Muscle of back (tissue), 11 donors: ENCODE results near the gene RAP1A. TPM values are rescaled to one million over a fixed set of nuclear protein-coding genes. Genes with fewer than 3 reads are reported as not detected.
"Not testable (repeated sequence)": the region's sequence is repeated elsewhere in the genome, so short reads cannot be mapped to it uniquely, and the experiment has no call there.

ENCODE experiments used
- DNase-seq, 3 donors: peaks; one replicate each; pipeline versions ENCODE4 v3.0.0 to v3.0.0-alpha.2; 2013
- polyA plus RNA-seq, 10 donors: library from polyadenylated mRNA; unstranded; fragments of 120-200 nt; gene quantifications; one replicate each; pipeline ENCODE4 v1.2.1, GENCODE V29; 2013; ENCODE audit not compliant: insufficient read length in 10 of 10

RAP1A gene
- polyA plus RNA-seq, 10 donors, result 54.6 to 65.0 (median 60.4) TPM

DNA sequence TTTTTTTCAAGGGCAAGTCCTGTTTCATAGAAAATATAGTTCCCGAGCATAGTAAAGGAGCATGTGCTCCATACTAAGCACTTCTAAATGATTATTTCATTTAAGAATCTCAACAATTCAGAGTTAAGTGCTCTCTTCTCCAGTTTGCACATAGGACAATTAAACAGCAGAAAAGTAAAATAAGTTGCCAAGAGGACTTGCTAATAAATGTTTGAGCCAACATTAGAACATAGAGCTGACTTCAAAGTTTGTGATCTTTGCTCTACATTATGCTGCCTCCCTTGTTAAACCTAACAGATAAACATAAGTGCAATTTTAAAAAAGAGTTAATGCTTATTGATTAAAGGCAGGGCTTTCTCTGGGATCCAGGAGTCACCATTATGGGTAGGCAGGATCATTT, 23.8 kb upstream of the RAP1A start:
- no peak for DNase-seq

DNA sequence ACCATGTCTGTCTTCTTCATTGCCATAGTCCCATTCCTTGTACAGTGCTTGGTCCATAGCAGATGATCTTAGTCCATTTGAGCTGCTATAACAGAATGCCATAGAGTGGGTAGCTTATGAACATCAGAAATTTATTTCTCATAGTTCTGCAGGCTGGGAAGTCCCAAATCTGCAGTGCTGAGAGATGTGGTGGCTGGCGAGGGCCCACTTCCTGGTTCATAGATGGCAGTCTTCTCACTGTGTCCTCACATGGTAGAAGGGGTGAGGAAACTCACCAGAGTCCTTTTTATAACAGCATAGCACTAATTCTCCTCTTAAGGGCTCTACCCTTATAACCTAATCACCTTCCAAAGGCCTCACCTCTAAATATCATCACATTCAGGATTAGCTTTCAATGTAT, 23.1 kb upstream of the RAP1A start:
- DNase-seq, result no peak

DNA sequence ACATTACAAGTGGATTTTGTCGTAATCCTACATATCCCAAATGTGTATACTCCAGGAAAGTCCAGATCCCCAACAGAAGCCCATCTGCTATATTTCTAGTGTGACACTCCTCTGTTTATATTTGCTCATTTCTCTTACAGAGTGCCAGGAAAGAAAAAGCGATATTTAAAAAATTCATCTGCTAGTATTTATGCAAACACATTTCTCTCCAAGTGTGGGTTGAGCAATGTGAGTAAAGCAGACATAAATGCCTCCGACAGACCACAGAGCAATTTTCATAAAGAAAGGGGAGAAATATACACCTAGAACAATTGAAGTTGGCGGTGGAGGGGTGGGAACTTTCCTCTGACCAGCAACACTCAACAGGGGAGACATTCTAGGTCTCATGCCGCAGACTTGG, 22.2 kb upstream of the RAP1A start:
- DNase-seq, result peak in 1 of 3 donors; percentile 42

DNA sequence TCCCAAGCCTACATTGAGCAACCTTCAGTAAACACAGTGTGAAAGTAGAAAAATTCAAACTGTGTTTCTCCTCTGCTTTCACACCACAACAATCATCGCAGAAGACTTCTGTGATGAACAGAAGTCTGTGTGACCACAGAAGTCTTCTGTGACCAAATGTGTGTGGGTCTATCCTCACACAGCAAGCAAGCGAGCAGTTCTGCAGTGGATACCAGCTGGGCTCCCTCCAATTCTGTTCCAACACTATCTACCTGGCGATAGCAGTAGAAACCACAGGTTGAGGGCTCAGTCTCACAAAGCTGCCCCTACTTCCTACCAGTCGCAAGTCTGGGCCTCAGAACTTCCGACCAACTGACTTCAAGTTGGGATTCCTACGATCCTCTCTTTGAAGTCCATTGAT, 21.0 kb upstream of the RAP1A start:
- DNase-seq, result no peak

DNA sequence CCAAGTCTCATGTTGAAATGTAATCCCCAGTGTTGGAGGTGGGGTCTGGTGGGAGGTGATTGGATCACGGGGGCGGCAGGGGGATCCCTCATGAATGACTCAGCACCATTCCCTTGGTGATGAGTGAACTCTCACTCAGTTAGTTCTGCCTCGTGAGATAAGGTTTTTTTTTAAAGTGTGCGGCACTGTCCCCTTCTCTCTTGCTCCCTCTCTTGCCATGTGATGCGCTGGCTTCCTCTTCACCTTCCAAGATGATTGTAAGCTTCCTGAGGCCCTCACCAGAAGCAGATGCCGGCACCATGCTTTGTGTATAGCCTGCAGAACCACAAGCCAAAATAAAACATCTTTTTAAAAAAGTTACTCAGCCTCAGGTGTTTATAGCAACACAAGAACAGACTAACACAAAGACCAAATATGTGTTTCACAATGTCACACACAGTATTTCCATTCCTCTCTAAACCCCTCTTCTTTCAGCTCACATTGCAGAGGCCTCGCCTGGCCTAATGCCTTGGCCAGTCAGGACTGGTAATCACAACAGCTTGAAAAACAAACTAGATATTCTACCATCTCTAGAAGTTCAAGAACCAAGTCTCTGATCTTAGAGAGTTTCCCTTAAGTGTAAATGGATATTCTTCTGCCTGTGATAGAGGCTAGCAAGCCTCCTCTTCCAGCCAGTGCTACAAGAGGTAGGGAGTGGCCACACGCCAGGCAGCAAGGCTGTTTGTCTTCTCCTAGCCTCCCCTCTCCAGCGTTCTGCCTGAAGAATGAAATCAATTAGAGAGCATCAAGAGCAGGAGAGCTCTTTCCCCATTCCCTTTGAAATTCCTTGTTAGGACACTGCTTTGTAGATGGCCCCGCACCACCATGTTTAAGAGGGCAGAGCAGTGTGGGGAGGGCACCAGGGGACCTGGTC, 19.6 kb upstream of the RAP1A start:
- DNase-seq, result no peak

DNA sequence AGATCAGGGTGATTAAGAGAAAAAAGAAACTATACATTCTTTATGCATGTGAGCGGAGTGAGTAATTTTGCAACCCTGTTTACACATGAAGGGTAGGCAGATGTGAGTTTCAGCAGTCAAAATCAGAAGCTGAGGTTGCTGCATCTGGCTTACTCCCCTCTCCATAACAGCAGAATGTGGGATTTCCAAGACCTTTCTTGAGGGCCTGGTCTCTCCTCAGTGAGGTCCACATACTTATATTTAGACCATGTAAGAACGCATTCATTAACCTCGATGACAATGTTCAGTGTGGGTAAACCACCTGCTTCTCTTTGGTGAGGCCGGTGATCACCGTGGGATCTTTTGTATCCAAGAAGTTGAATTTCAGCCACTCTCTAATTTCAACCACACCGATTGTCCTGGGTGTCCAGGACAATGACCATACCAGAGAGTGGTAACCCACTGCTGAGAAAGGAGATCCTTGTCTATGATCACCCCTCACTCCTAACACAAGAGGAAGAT, 18.7 kb upstream of the RAP1A start:
- DNase-seq, result no peak

DNA sequence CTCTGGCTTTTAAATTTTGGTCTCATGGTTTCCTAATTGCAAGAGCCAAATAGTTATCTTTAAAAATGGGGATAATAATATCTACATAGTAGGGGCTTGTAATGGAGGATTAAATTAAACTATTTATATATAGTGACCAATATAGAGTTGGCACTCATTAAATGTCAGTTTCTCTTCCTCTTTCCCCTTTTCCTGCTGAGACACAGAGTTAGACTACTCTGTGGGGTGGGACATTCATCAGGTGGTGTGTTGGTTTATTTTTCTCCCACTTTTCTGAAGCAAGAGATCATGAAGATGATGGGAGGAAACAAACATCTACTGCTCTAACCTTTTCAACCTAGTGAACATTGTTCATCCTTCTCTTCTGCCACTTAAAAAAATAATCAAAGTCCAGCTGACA, 17.3 kb upstream of the RAP1A start:
- no peak for DNase-seq

DNA sequence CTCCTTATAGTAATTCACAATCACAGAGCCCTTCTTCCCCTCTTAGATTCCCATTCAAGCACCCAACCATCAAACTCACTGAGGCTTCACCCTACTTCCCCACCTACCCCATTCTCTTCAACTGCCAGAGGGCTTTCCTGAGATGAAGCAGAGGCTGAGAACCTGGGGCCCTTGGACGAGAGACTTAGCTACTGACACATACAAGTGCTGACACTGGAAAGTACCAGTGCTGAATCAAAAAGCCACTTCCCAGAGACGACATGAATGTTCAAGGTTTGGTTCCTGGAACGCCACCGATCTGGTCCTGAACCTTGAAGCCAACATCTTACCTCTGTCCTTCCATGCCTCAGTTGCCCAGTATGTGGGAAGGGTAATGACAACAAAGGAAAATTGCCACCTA, 16.6 kb upstream of the RAP1A start:
- no peak for DNase-seq

DNA sequence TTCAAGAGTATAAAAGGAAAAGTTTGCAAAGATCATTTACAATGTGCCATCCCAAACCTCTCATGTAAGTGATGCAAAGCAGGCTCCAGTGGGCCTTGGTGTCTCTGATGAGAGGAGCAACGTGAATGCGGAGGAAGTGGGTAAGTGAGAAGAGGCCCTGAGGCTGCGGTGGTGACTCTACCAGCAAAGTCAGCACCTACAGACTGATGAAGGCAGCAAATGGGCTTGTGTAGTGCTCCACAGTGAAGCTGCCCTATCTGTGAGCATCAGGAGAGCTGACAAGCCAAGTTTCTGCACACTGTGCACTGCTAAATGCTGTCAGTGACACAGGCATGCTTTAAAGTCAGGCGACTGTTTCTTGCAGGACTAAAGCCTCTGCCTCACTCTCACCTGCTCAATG, 15.6 kb upstream of the RAP1A start:
- DNase-seq, result no peak

DNA sequence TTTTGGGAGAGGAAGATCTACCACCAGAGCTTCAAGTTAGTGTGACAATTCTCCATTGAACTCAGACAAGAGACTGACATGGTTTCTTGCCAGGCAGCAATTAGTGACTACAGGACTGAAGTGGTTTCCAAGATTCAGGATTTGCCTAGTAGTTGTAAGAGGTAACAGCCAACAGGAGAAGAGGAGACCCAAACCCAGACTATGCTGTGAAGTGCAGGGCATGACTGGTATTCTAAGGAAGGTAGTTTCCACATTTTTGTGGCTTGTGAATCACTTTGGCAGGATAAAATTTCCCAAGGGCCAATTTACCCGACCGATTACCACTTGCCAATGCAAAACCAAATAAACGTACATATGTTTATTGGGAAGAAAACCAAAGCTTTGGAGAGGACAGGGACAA, 14.7 kb upstream of the RAP1A start:
- no peak for DNase-seq

DNA sequence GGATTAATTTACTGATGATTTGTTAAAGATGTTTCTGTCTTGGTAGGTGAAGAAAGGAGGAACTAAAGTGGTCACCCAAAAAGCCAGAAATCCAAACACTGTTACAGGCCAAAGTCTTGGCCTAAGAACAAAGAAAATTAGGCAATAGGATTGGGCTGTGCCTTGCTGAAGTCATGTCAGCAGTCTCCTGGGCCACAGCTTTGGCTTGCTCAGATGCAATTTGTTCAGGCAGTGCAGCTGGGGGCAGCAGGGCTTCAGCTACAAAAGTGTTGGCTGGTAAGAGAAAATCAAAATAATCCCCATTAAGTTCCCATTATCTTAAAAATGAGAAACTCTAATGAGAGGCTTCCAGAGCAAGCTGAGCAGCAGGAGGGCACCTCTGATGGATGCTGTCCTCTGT, 14.0 kb upstream of the RAP1A start:
- peak in 1 of 3 donors; percentile 49 for DNase-seq

DNA sequence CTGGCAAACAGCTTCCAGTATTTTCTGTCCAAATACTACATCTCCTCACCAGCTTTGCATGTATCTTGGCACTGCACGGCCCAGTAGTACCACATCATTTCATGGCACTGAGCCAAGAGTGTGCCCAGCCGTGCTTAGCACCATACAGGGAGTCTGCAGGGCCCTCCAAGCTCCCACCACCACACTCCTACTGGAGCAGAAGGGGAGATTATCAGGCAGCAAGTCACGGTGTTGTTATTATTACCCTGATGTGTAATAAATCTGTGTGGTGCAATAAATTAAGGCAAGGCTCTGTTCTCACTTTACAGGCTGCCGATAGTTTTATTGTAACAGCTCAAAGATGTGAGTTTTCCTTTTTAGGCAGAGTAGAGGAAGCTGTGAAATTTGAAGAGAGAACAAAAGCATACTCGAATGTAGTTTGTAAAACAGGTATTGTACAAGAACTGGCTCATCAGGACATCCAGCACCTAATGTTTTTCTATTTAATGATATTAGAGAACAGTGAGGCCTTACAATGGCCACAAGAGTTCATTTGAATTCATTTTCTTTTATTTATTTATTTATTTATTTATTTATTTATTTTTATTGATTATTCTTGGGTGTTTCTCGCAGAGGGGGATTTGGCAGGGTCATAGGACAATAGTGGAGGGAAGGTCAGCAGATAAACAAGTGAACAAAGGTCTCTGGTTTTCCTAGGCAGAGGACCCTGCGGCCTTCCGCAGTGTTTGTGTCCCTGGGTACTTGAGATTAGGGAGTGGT, 13.0 kb upstream of the RAP1A start:
- peak in 1 of 3 donors; percentile 26 for DNase-seq

DNA sequence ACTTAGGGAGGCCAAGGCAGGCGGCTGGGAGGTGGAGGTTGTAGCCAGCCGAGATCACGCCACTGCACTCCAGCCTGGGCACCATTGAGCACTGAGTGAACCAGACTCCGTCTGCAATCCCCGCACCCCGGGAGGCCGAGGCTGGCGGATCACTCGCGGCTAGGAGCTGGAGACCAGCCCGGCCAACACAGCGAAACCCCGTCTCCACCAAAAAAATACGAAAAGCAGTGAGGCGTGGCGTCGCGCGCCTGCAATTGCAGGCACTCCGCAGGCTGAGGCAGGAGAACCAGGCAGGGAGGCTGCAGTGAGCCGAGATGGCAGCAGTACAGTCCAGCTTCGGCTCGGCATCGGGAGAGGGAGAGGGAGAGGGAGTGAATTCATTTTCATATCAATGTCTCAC, 11.1 kb upstream of the RAP1A start:
- not testable (repeated sequence) for DNase-seq

DNA sequence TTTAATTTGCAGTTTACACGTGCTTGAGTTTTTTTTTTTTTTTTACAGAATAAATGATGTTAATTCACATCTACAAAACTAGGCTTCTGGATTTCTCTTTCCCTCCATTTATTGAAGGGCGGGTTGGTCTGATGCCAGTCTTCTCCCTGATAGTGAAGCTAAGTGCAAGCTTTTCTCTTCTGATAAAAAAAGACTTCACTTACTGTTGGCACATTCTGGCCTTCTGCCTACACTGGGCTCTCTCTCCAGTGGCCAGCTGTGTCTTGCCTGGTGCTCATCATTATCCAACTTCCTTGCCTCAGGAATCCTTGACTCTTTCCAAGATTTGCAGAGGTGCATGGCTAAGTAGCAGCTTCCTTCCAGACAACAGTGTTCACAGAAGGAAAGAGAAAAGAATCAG, 7.6 kb upstream of the RAP1A start:
- no peak for DNase-seq

DNA sequence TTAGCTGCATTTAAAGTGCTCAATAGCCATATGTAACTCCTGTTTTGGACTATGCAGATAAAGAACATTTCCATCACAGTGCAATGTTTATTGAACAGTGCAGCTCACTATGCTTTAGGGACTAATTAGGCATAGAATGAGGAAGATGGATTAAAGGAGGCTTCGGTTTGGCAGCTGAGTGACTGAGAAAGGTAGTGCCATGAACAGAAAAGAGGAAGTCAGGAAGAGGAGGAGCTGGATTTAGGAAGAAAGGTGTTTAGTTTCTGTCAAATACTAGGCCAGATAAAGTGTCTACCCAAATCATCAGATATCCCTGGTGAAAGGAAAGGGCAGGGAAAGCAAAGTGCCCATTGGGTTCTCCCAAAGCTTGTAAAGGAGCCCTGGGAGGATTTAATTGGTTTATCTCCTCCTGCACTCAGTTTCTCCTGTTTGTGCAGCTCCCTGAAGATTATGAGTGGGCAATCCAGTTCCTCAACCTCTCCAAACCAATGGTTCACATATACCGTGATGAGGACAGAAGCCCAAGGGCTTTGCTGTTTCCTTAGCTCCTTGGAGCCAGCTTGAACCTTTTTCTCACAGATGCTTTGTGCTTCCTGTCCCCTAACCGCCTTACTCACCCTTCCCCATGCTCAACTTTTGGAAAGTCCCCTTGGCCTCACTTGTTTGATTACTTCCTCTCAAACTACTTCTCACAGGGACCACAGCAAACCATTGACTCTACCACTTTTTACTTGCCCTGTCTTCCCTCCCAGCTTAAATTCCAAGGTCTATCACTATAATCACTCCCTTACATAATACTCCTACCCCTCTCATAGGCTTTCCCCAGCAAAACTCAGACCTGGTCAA, 3.5 kb upstream of the RAP1A start:
- DNase-seq, result no peak

DNA sequence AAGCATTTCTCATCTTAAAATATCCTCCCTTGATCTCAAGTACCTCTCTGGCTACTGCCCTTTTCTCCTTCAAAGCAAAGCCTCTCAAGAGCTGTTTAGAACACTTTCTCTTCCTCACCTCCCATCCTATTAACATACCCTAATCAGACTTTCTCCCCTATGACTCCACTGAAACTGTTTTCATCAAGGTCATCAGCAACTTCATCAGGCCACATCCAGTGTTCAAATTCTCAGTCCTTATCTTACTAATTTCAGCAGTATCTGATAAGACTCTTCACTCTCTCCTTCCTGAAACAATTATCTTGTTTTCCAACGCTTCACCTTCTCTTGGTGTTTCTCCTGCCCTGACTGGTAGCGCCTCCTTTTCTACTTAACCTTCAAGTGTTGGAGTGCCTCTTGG, 1.5 kb upstream of the RAP1A start:
- no peak for DNase-seq

DNA sequence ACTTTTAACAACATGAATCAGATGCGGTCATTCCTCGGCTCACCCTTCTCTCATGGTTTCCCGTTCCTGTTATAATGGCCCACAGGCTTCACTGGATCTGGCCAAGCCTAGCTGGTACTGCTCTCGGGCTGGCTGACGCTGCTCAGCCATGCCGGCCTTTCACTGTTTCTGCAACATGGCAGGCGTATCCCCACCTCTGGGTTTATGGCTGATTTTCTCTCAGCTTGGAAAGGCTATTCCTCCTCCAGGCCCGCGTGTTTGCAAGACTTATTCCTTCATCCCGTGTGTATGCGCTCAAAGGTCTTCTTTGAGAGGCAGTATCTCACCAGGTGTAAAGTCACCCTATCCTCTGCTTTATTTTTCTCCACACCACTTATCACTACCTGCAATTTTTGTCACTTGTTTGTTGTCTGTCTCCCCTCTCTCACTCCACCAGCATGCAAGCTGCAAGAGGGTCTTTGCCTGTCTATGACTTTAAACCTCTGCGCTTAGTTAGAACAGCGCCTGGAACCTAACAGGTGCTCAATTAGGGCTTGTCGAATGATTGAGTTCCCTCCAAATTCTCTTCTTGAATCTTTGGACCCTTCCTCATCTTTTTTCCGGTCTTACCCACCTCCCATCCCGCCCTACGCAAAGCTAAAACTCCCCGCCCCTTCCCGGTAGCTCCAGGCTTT, 491 bp upstream of the RAP1A start:
- no peak for DNase-seq

DNA sequence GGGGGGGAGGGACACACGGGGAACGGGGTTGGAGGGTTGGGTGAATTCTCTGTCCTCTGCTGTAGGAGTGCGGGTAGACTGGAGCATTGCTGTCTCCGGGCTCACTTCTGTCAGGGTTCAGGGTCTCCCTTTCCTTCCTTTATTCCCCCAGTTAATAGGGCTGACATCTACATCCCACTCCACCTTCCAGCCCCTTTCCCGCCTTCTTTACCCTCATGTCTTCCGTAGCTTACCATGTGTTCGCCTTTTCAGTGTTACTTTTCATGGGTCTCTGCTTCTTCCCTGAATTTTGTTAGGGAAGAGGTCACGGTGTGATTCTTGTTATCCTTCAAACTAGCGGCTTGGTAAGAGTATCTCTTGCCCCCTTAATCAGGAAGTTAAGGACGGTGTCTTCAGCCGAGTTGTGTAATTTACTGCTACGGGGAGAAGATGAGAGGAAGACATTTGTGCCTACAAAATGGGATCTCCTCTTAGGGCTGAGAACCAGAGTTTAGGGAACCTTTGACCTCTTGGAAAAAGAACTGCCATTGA, 917 bp downstream of the RAP1A start:
- DNase-seq, result no peak

DNA sequence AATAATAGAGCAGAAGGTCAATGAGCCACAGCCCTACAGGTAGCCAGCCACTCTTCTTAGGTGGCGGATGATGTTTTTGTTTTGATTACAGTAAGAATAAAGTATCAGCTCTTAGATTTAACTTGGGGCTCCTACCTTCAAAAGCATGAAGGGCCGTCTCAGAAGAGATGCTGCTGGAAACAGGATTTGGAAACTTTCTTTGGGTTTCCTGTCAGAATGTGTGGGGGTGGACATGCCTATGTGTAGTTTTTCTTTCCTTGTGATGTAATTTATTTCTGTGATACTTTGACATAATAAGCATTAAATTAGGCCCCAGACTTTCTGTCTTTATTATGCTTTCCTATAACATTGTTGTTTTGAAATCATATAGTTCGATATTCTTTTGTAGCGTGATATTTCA, 1.5 kb downstream of the RAP1A start:
- peak in 1 of 3 donors; percentile 27 for DNase-seq

DNA sequence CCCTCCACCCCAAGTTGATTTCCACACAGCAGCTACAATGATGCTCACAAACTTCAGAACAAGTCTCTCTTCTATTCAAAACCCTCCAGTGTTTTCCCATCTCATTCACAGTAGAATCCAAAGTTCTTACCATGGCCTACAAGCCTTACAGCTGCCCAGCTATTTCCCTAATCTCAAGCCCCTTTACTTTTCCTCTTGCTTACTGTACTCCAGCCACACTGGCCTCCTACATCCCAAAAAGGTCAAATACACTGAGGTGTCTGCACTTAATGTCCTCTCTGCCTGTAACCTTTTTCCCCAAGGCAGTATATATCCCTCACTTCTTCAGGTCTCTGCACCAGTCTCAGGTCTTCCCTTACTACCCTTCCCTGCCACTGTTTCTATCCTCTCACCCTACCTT, 2.6 kb downstream of the RAP1A start:
- DNase-seq, result no peak

DNA sequence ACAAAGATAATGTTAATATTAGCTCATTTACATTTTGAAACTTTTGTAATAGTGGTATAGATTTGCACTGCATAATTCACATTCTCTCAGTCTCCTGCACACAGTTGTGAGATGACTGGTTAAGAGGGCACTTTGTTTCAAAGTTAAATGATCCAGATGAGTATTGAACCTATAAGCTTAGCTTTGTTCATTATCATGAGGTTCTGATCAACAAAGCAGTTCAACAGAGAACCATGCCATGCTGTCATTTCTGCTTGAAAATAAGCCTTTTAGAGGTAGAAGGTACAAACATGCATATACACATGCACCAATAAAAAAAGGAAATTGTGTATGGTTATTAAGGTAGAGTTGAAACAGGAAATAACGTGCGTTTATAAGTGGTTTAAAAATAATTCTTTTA, 4.8 kb downstream of the RAP1A start:
- no peak for DNase-seq
